Measurements from ENCODE around the gene KAZALD1.

- TF ChIP-seq CTCF (IDR thresholded peaks at IDR 0.05), result no peak
- no peak for TF ChIP-seq POLR2A (IDR thresholded peaks at IDR 0.05)
These were observed 36.1 kb downstream of the KAZALD1 start for GRCh38 chr10:101097881-101098280.
